Loucy (cell line): Measurements from ENCODE around the gene CYP19A1.

ENCODE experiments used
- H2AFZ ChIP-seq: fragments of 200-600 bp; sonication (generic); 2 replicates; pipeline ENCODE4 v1.6.0; 2016; ENCODE audit warnings: antibody characterized with exemption, mild to moderate bottlenecking, low read length, moderate library complexity
- H3F3A ChIP-seq: fragments of 200-600 bp; 2 replicates; pipeline ENCODE4 v1.6.0; 2016; ENCODE audit warnings: antibody characterized with exemption, low read depth, mild to moderate bottlenecking
- H3K27me3 ChIP-seq: fragments of 200-600 bp; sonication (generic); 2 replicates; pipeline ENCODE4 v1.6.1; 2014; ENCODE audit warnings: low read length, mild to moderate bottlenecking; ENCODE audit not compliant: insufficient read depth, poor library complexity, severe bottlenecking
- H3K36me3 ChIP-seq: fragments of 200-600 bp; sonication (generic); 2 replicates; pipeline ENCODE4 v1.6.1; 2016; ENCODE audit warnings: low read length; ENCODE audit not compliant: insufficient read depth
- H3K4me1 ChIP-seq: fragments of 200-600 bp; sonication (generic); 2 replicates; pipeline ENCODE4 v1.5.1; 2014; ENCODE audit warnings: low read length, mild to moderate bottlenecking; ENCODE audit not compliant: insufficient read depth, poor library complexity, severe bottlenecking
- H3K4me2 ChIP-seq: fragments of 200-600 bp; sonication (generic); 2 replicates; pipeline ENCODE4 v1.6.0; 2014; ENCODE audit warnings: antibody characterized with exemption, low read length, low read depth, mild to moderate bottlenecking; ENCODE audit not compliant: poor library complexity, severe bottlenecking
- H3K4me3 ChIP-seq: fragments of 200-600 bp; sonication (generic); 2 replicates; pipeline ENCODE4 v1.5.1; 2014; ENCODE audit warnings: low read length, mild to moderate bottlenecking, mixed read lengths; ENCODE audit not compliant: poor library complexity, severe bottlenecking
- H3K79me2 ChIP-seq: fragments of 200-600 bp; sonication (generic); 2 replicates; pipeline ENCODE4 v1.6.1; 2014; ENCODE audit warnings: low read length; ENCODE audit not compliant: insufficient read depth
- H3K9ac ChIP-seq: fragments of 200-600 bp; sonication (generic); 2 replicates; pipeline ENCODE4 v1.6.0; 2014; ENCODE audit warnings: mild to moderate bottlenecking, low read depth, low read length, moderate library complexity; ENCODE audit not compliant: poor library complexity, severe bottlenecking
- H3K9me2 ChIP-seq: fragments of 200-600 bp; sonication (generic); replicated peaks from 2 replicates; pipeline ENCODE4 v1.6.1; 2016; ENCODE audit warnings: low read depth, low read length, mixed read lengths
- H3K9me3 ChIP-seq: fragments of 200-600 bp; sonication (generic); 2 replicates; pipeline ENCODE4 v1.6.1; 2014; ENCODE audit warnings: mild to moderate bottlenecking, antibody characterized with exemption, low read length, low read depth; ENCODE audit not compliant: insufficient read depth
- H4K20me1 ChIP-seq: fragments of 200-600 bp; sonication (generic); 2 replicates; pipeline ENCODE4 v1.6.0; 2014; ENCODE audit warnings: antibody characterized with exemption, low read length, mild to moderate bottlenecking; ENCODE audit not compliant: insufficient read depth, poor library complexity, severe bottlenecking
- CTCF ChIP-seq: fragments of 200-600 bp; sonication (generic); conservative IDR thresholded peaks from 2 replicates; pipeline ENCODE4 v1.5.1; 2014; ENCODE audit warnings: mild to moderate bottlenecking, antibody characterized with exemption, low read length
- EZH2phosphoT487 ChIP-seq: fragments of 200-600 bp; IDR thresholded peaks from 2 replicates; pipeline ENCODE4 v1.6.1; 2018; ENCODE audit warnings: antibody characterized with exemption, mild to moderate bottlenecking, moderate library complexity, borderline replicate concordance

The CYP19A1 gene

GRCh38 chr15:51349156-51349844 is 10.9 kb upstream of the CYP19A1 start:
- H2AFZ ChIP-seq, result no peak overlapping the region
- H3K9me3 ChIP-seq, result no peaks in the 10 kb centered on the region
- no peaks in the 10 kb centered on the region for H3F3A ChIP-seq
- no peaks in the 10 kb centered on the region for H4K20me1 ChIP-seq
- no peak overlapping the region for H3K4me2 ChIP-seq
- H3K9me2 ChIP-seq, result no peaks in the 10 kb centered on the region
- TF ChIP-seq CTCF, result no peak
- TF ChIP-seq EZH2phosphoT487, result no peak
- H3K79me2 ChIP-seq, result no peaks in the 10 kb centered on the region
- no peak overlapping the region for H3K9ac ChIP-seq
- no peaks in the 10 kb centered on the region for H3K36me3 ChIP-seq
- no peak overlapping the region for H3K4me3 ChIP-seq
- H3K4me1 ChIP-seq, result no peaks in the 10 kb centered on the region
- no peaks in the 10 kb centered on the region for H3K27me3 ChIP-seq

- no peak overlapping the region for H2AFZ ChIP-seq
- no peak for TF ChIP-seq CTCF
- TF ChIP-seq EZH2phosphoT487, result no peak
- no peak overlapping the region for H3K4me2 ChIP-seq
Measured at GRCh38 chr15:51348688-51349087, 10.3 kb upstream of the CYP19A1 start.

GRCh38 chr15:51346136-51346535 is 7.7 kb upstream of the CYP19A1 start:
- no peaks in the 10 kb centered on the region for H3K36me3 ChIP-seq
- no peak overlapping the region for H3K4me3 ChIP-seq
- no peaks in the 10 kb centered on the region for H3K4me1 ChIP-seq
- no peak overlapping the region for H3K4me2 ChIP-seq
- no peaks in the 10 kb centered on the region for H4K20me1 ChIP-seq
- H3K9ac ChIP-seq, result no peak overlapping the region
- H3F3A ChIP-seq, result no peaks in the 10 kb centered on the region
- no peaks in the 10 kb centered on the region for H3K79me2 ChIP-seq
- TF ChIP-seq EZH2phosphoT487, result no peak
- TF ChIP-seq CTCF, result no peak
- no peaks in the 10 kb centered on the region for H3K9me2 ChIP-seq
- no peak overlapping the region for H2AFZ ChIP-seq
- no peaks in the 10 kb centered on the region for H3K27me3 ChIP-seq
- no peaks in the 10 kb centered on the region for H3K9me3 ChIP-seq

More at GRCh38 chr15:51348688-51349087, 10.3 kb upstream of the CYP19A1 start:
- H3K9me2 ChIP-seq, result no peaks in the 10 kb centered on the region
- H3K27me3 ChIP-seq, result no peaks in the 10 kb centered on the region
- no peaks in the 10 kb centered on the region for H3K36me3 ChIP-seq
- no peaks in the 10 kb centered on the region for H3K4me1 ChIP-seq
- H3F3A ChIP-seq, result no peaks in the 10 kb centered on the region
- H4K20me1 ChIP-seq, result no peaks in the 10 kb centered on the region
- H3K4me3 ChIP-seq, result no peak overlapping the region
- no peaks in the 10 kb centered on the region for H3K79me2 ChIP-seq
- no peak overlapping the region for H3K9ac ChIP-seq
- no peaks in the 10 kb centered on the region for H3K9me3 ChIP-seq
